OCI-LY1 (cell line): ENCODE results near the gene NFYC.

Experiments
- H2AFZ ChIP-seq: fragments of 200-600 bp; sonication (generic), shearing (Covaris generic); 2 replicates; pipeline ENCODE4 v1.6.0; 2014; ENCODE audit warnings: antibody characterized with exemption, mild to moderate bottlenecking, low read length
- H3F3A ChIP-seq: fragments of 200-600 bp; sonication (generic), shearing (Covaris generic); 2 replicates; pipeline ENCODE4 v1.6.0; 2014; ENCODE audit warnings: mild to moderate bottlenecking, antibody characterized with exemption, low read length, moderate library complexity; ENCODE audit not compliant: insufficient read depth
- H3K27ac ChIP-seq: fragments of 200-600 bp; sonication (generic); 2 replicates; pipeline ENCODE4 v1.5.1; 2014; ENCODE audit warnings: low read length, mixed run types, mild to moderate bottlenecking, low read depth; ENCODE audit not compliant: poor library complexity, severe bottlenecking
- H3K27me3 ChIP-seq: fragments of 200-600 bp; sonication (generic); 2 replicates; pipeline ENCODE4 v1.6.0; 2014; ENCODE audit warnings: antibody characterized with exemption, mild to moderate bottlenecking, low read length, moderate library complexity; ENCODE audit not compliant: insufficient read depth
- H3K36me3 ChIP-seq: fragments of 200-600 bp; sonication (generic); 2 replicates; pipeline ENCODE4 v1.6.1; 2014; ENCODE audit warnings: mild to moderate bottlenecking, antibody characterized with exemption, low read length, moderate library complexity, mixed read lengths; ENCODE audit not compliant: insufficient read depth
- H3K4me1 ChIP-seq: fragments of 200-600 bp; sonication (generic); 2 replicates; pipeline ENCODE4 v1.5.1; 2014; ENCODE audit warnings: mild to moderate bottlenecking, low read length, moderate library complexity; ENCODE audit not compliant: insufficient read depth, severe bottlenecking
- H3K4me2 ChIP-seq: fragments of 200-600 bp; sonication (generic), shearing (Covaris generic); 2 replicates; pipeline ENCODE4 v1.6.1; 2014; ENCODE audit warnings: low read length
- H3K4me3 ChIP-seq: fragments of 200-600 bp; sonication (generic); 2 replicates; pipeline ENCODE4 v1.5.1; 2014; ENCODE audit warnings: low read length, low read depth, mild to moderate bottlenecking, mixed read lengths; ENCODE audit not compliant: poor library complexity, severe bottlenecking
- H3K79me2 ChIP-seq: fragments of 200-600 bp; shearing (Covaris generic); 2 replicates; pipeline ENCODE4 v1.6.1; 2016; ENCODE audit warnings: mixed run types, low read length, mixed read lengths; ENCODE audit not compliant: insufficient read depth
- H3K9ac ChIP-seq: fragments of 200-600 bp; sonication (generic), shearing (Covaris generic); 2 replicates; pipeline ENCODE4 v1.6.1; 2014; ENCODE audit warnings: mild to moderate bottlenecking, low read length, mixed read lengths
- H3K9me2 ChIP-seq: fragments of 200-600 bp; sonication (generic), shearing (Covaris generic); 2 replicates; pipeline ENCODE4 v1.6.1; 2014; ENCODE audit warnings: low read depth, mild to moderate bottlenecking, low read length, mixed read lengths
- H3K9me3 ChIP-seq: fragments of 200-600 bp; shearing (Covaris generic); 2 replicates; pipeline ENCODE4 v1.6.1; 2014; ENCODE audit warnings: low read length, mixed read lengths
- H4K20me1 ChIP-seq: fragments of 200-600 bp; sonication (generic), shearing (Covaris generic); 2 replicates; pipeline ENCODE4 v1.6.0; 2016; ENCODE audit warnings: mild to moderate bottlenecking, low read length; ENCODE audit not compliant: insufficient read depth
- CTCF ChIP-seq: fragments of 200-600 bp; sonication (generic), shearing (Covaris generic); IDR thresholded peaks from 2 replicates; pipeline ENCODE4 v1.5.1; 2017; ENCODE audit warnings: mild to moderate bottlenecking, antibody characterized with exemption, low read length, moderate library complexity, mixed read lengths
- EZH2 ChIP-seq: fragments of 200-600 bp; sonication (generic), shearing (Covaris generic); IDR thresholded peaks from 2 replicates; pipeline ENCODE4 v1.8.0; 2017; ENCODE audit warnings: borderline replicate concordance, mixed run types, mild to moderate bottlenecking, antibody characterized with exemption, low read length, moderate library complexity, mixed read lengths

The NFYC gene

GRCh38 chr1:40806240-40806639 is 114.7 kb downstream of the NFYC start:
- H3K4me3 ChIP-seq, result no peak overlapping the region
- no peak overlapping the region for H2AFZ ChIP-seq

DNA sequence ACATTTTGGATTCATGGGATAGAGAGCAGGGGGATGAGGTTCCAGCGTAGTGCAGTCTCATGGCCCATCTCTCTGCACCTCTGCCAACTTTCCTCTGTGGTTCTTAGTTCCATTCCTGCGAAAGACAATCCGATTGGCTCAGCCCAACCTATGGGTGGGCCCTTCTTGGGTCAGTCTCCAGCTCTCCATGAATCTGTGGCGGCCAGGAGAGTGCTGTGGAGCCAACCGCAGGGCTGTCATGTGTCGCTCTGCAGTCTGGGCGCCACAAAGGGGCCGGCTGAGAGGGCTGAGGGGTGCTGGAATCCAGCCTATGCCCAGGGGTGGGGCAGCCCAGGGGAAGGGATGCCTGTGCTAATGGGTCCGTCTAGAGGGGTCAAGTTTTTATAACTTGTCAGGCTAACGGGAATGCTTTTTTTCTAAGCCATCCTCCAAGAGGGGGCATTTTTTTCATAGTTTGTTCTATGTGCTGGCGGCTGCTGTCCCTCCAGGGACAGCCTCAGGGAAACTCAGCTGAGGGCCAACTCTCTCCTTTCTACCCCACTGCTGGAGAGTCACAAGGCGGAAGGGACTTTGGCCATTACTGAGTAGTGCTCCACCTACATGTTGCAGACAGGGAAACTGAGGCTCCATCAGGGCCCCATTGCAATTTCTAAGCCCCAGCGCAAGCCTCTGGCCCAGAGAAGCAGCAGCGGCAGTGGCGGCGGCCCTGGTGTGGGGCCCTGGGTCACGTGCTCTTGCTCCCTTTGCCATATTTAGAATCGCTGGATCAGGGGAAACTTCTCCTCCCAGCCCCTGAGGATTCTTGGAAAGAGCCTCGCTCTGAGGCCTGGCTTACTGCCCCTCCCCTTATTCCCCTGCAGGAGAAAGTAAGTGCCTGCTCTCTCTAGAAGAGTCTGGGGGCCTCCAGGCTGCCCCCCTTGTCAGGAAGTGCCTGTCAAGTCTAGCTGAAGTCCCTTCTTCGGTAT is 115.5 kb downstream of the NFYC start:
- TF ChIP-seq EZH2 (no peak), CTCF (no peak)
- no peaks in the 10 kb centered on the region for H3K36me3 ChIP-seq
- no peaks in the 10 kb centered on the region for H3F3A ChIP-seq
- H3K79me2 ChIP-seq, result no peaks in the 10 kb centered on the region
- H3K9ac ChIP-seq, result no peak overlapping the region
- H2AFZ ChIP-seq, result no peak overlapping the region
- H3K9me3 ChIP-seq, result no peaks in the 10 kb centered on the region
- no peaks in the 10 kb centered on the region for H4K20me1 ChIP-seq
- no peaks in the 10 kb centered on the region for H3K9me2 ChIP-seq
- no peak overlapping the region for H3K4me3 ChIP-seq
- no peak overlapping the region for H3K4me2 ChIP-seq
- peaks cover 3% of the 10 kb centered on the region; the same call in 1 of the 2 replicates for H3K27me3 ChIP-seq
- H3K4me1 ChIP-seq, result peaks cover 22% of the 10 kb centered on the region
- no peak overlapping the region for H3K27ac ChIP-seq

More at GRCh38 chr1:40806240-40806639, 114.7 kb downstream of the NFYC start:
- no peak overlapping the region for H3K4me2 ChIP-seq
- H3K4me1 ChIP-seq, result peaks cover 29% of the 10 kb centered on the region
- no peaks in the 10 kb centered on the region for H3K9me2 ChIP-seq
- H3K27ac ChIP-seq, result no peak overlapping the region
- no peaks in the 10 kb centered on the region for H4K20me1 ChIP-seq
- H3K9me3 ChIP-seq, result no peaks in the 10 kb centered on the region
- no peak overlapping the region for H3K9ac ChIP-seq
- no peaks in the 10 kb centered on the region for H3F3A ChIP-seq
- H3K79me2 ChIP-seq, result no peaks in the 10 kb centered on the region
- H3K36me3 ChIP-seq, result no peaks in the 10 kb centered on the region
- peaks cover 3% of the 10 kb centered on the region; the same call in 1 of the 2 replicates for H3K27me3 ChIP-seq
- no peak for TF ChIP-seq EZH2

GRCh38 chr1:40808002-40808401 is 116.5 kb downstream of the NFYC start:
- H2AFZ ChIP-seq, result no peak overlapping the region
- no peaks in the 10 kb centered on the region for H3K9me3 ChIP-seq
- no peaks in the 10 kb centered on the region for H4K20me1 ChIP-seq
- TF ChIP-seq CTCF (no peak), EZH2 (no peak)
- H3K4me2 ChIP-seq, result no peak overlapping the region
- H3F3A ChIP-seq, result no peaks in the 10 kb centered on the region
- H3K4me3 ChIP-seq, result no peak overlapping the region
- peaks cover 3% of the 10 kb centered on the region; the same call in 1 of the 2 replicates for H3K27me3 ChIP-seq
- no peaks in the 10 kb centered on the region for H3K9me2 ChIP-seq
- H3K79me2 ChIP-seq, result no peaks in the 10 kb centered on the region
- no peak overlapping the region for H3K27ac ChIP-seq
- no peaks in the 10 kb centered on the region for H3K36me3 ChIP-seq
- H3K4me1 ChIP-seq, result peaks cover 16% of the 10 kb centered on the region
- no peak overlapping the region for H3K9ac ChIP-seq
